ENCODE data around the gene DST.
"Not testable (repeated sequence)": the region's sequence is repeated elsewhere in the genome, so short reads cannot be mapped to it uniquely, and the experiment has no call there.

The DST gene

GRCh38 chr6:56513631-56514030, 129.1 kb downstream of the DST start:
- DNase-seq, result no peak

GRCh38 chr6:56511591-56511990, 131.1 kb downstream of the DST start:
- no peak for DNase-seq

GRCh38 chr6:56510984-56511531, 131.6 kb downstream of the DST start:
- no peak for DNase-seq

- DNase-seq, result no peak
Measured at GRCh38 chr6:56509031-56509430, 133.7 kb downstream of the DST start.

- DNase-seq, result no peak
Measured at GRCh38 chr6:56507517-56507916, 135.2 kb downstream of the DST start.

- no peak for DNase-seq
Measured at GRCh38 chr6:56505512-56506260, 137.0 kb downstream of the DST start.

- DNase-seq, result no peak
Measured at GRCh38 chr6:56501993-56502392, 140.7 kb downstream of the DST start.

- DNase-seq, result no peak
Measured at GRCh38 chr6:56499095-56499494, 143.6 kb downstream of the DST start.

GRCh38 chr6:56497691-56498090, 145.0 kb downstream of the DST start:
- DNase-seq, result no peak

GRCh38 chr6:56497240-56497639, 145.4 kb downstream of the DST start:
- DNase-seq, result no peak

- DNase-seq, result not testable (repeated sequence)
Measured at GRCh38 chr6:56496650-56497049, 146.0 kb downstream of the DST start.

- DNase-seq, result no peak
Measured at GRCh38 chr6:56495654-56496053, 147.0 kb downstream of the DST start.

GRCh38 chr6:56491606-56492328, 150.9 kb downstream of the DST start:
- DNase-seq, result no peak

GRCh38 chr6:56490993-56491392, 151.7 kb downstream of the DST start:
- DNase-seq, result no peak

- DNase-seq, result no peak
Measured at GRCh38 chr6:56489559-56489958, 153.1 kb downstream of the DST start.

GRCh38 chr6:56488281-56488680, 154.4 kb downstream of the DST start:
- DNase-seq, result no peak

GRCh38 chr6:56486681-56487080, 156.0 kb downstream of the DST start:
- no peak for DNase-seq

GRCh38 chr6:56484669-56485068, 158.0 kb downstream of the DST start:
- no peak for DNase-seq

GRCh38 chr6:56483929-56484328, 158.8 kb downstream of the DST start:
- no peak for DNase-seq

- no peak for DNase-seq
Measured at GRCh38 chr6:56482525-56482924, 160.2 kb downstream of the DST start.

- no peak for DNase-seq
Measured at GRCh38 chr6:56481957-56482356, 160.7 kb downstream of the DST start.

- DNase-seq, result no peak
Measured at GRCh38 chr6:56480654-56481337, 161.9 kb downstream of the DST start.

GRCh38 chr6:56480246-56480645, 162.4 kb downstream of the DST start:
- no peak for DNase-seq

- no peak for DNase-seq
Measured at GRCh38 chr6:56479381-56479780, 163.3 kb downstream of the DST start.

All from CD4-positive, alpha-beta T cell treated with Interleukin-15 for 1 hour (primary cell).